Body of pancreas (tissue), 4 donors: ENCODE measurements around the gene ABCA8. TPM values are rescaled to one million over a fixed set of nuclear protein-coding genes. Genes with fewer than 3 reads are reported as not detected.

Experiments
- ATAC-seq: fragments of 150-250 bp; one replicate; pipeline ENCODE4 v1.9.1; 2016
- DNase-seq, 4 donors: peaks; one replicate each; pipeline ENCODE4 v3.0.0-alpha.2; 2019
- H3K27ac ChIP-seq, 4 donors: fragments of 200-600 bp; sonication (generic); 1 replicate in 3 of 4; 2 replicates in 1 of 4; pipeline versions ENCODE4 v1.5.1 to v1.6.1; 2016 to 2019; ENCODE audit warnings: mild to moderate bottlenecking in 1 of 4, mixed read lengths in 1 of 4, moderate library complexity in 1 of 4
- H3K27me3 ChIP-seq, 2 donors: fragments of 200-600 bp; sonication (generic); one replicate each; pipeline ENCODE4 v1.6.0; 2016; ENCODE audit warnings: mild to moderate bottlenecking in 1 of 2
- H3K36me3 ChIP-seq, 2 donors: fragments of 200-600 bp; sonication (generic); replicated peaks in 1 of 2; 2 replicates each; pipeline ENCODE4 v1.5.1; 2016; ENCODE audit warnings: low read depth in 2 of 2; ENCODE audit not compliant: insufficient read depth in 1 of 2
- H3K4me1 ChIP-seq: fragments of 200-600 bp; sonication (generic); one replicate; pipeline ENCODE4 v1.6.0; 2016
- H3K4me3 ChIP-seq, 2 donors: fragments of 200-600 bp; sonication (generic); 1 replicate in 1 of 2; 2 replicates in 1 of 2; pipeline ENCODE4 v1.5.1; 2016 to 2019
- H3K9me3 ChIP-seq, 3 donors: fragments of 200-600 bp; sonication (generic); 1 replicate in 2 of 3; 2 replicates in 1 of 3; pipeline ENCODE4 v1.5.1; 2016
- CTCF ChIP-seq, 7 experiments: fragments of 450-650 bp in 4 of 7; fragments of 200-600 bp in 3 of 7; sonication (generic) in 3 of 7; IDR thresholded peaks; one replicate each; pipeline ENCODE4 v1.5.1; 2016 to 2019; ENCODE audit warnings: antibody characterized with exemption in 7 of 7
- POLR2A ChIP-seq, 3 donors: fragments of 450-650 bp; IDR thresholded peaks; one replicate each; pipeline ENCODE4 v1.6.1; 2016; ENCODE audit warnings: antibody characterized with exemption in 3 of 3, mild to moderate bottlenecking in 2 of 3
- WGBS, 2 donors: methylation state at CpG; one replicate each; pipeline ENCODE4 v1.1.5; 2017; 5-methylcytosine and 5-hydroxymethylcytosine counted together
- intact Hi-C: fragments of 100-400 bp; cut with DNase I; formaldehyde crosslinking; loops from one replicate; pipeline ENCODE4 v1.15.1; 2023
- total RNA-seq, 2 donors: library from RNA; depleted of rRNA; stranded (reverse); fragments of >200 nt; gene quantifications; one replicate each; pipeline ENCODE4 v1.1.0, GENCODE V29; 2016

The ABCA8 gene
- total RNA-seq, 2 donors from 2014 or later: 10.4 to 16.8 TPM

GRCh38 chr17:68941761-68942160, 13.4 kb downstream of the ABCA8 start:
- no peak overlapping the region for H3K4me3 ChIP-seq
- DNase-seq (no peak), ATAC-seq (no peak)
- H3K27ac ChIP-seq: no peak overlapping the region
- H3K36me3 ChIP-seq: no peaks in the 10 kb centered on the region
- no peaks in the 10 kb centered on the region for H3K9me3 ChIP-seq
- 60 to 66% methylated on average over 6 of the region's 6 CpGs for WGBS, 2 donors
- no peaks in the 10 kb centered on the region for H3K4me1 ChIP-seq
- intact Hi-C loops: no loop called here
- H3K27me3 ChIP-seq: no peaks in the 10 kb centered on the region
- no peak for TF ChIP-seq POLR2A (IDR thresholded peaks at IDR 0.05)
- TF ChIP-seq CTCF (IDR thresholded peaks at IDR 0.05): no peak

- Histone ChIP-seq H3K36me3 (no peaks in the 10 kb centered on the region), H3K27ac (no peak overlapping the region), H3K9me3 (no peaks in the 10 kb centered on the region), H3K4me1 (no peaks in the 10 kb centered on the region), H3K4me3 (no peak overlapping the region), H3K27me3 (no peaks in the 10 kb centered on the region)
- TF ChIP-seq POLR2A (IDR thresholded peaks at IDR 0.05) (no peak), CTCF (IDR thresholded peaks at IDR 0.05) (no peak)
- intact Hi-C loops: no loop called here
- ATAC-seq (no peak), DNase-seq (no peak)
- 60 to 74% methylated on average over 3 of the region's 3 CpGs for WGBS, 2 donors
These were observed 16.0 kb downstream of the ABCA8 start for GRCh38 chr17:68939195-68939594.

GRCh38 chr17:68937890-68938514, 17.2 kb downstream of the ABCA8 start:
- Histone ChIP-seq H3K27ac (no peak overlapping the region), H3K4me3 (no peak overlapping the region), H3K36me3 (no peaks in the 10 kb centered on the region), H3K27me3 (no peaks in the 10 kb centered on the region), H3K9me3 (no peaks in the 10 kb centered on the region), H3K4me1 (no peaks in the 10 kb centered on the region)
- no peak for ATAC-seq
- WGBS, 2 donors: 73 to 76% methylated on average over 8 of the region's 8 CpGs
- TF ChIP-seq CTCF (IDR thresholded peaks at IDR 0.05) (no peak), POLR2A (IDR thresholded peaks at IDR 0.05) (no peak)
- intact Hi-C loops: no loop called here
- no peak for DNase-seq

GRCh38 chr17:68927516-68927915, 27.7 kb downstream of the ABCA8 start:
- no peaks in the 10 kb centered on the region for H3K27me3 ChIP-seq
- H3K36me3 ChIP-seq: no peaks in the 10 kb centered on the region
- no peaks in the 10 kb centered on the region for H3K4me1 ChIP-seq
- ATAC-seq: no peak
- DNase-seq: no peak
- no peak overlapping the region for H3K27ac ChIP-seq
- 63 to 84% methylated on average over 4 of the region's 4 CpGs for WGBS, 2 donors
- H3K9me3 ChIP-seq: no peaks in the 10 kb centered on the region
- no peak for TF ChIP-seq POLR2A (IDR thresholded peaks at IDR 0.05)
- no peak for TF ChIP-seq CTCF (IDR thresholded peaks at IDR 0.05)
- no peak overlapping the region for H3K4me3 ChIP-seq
- intact Hi-C loops: no loop called here
